Nephron progenitor cell (in vitro differentiated cells): Measurements from ENCODE around the gene HSD17B13.
"Not testable (repeated sequence)": the region's sequence is repeated elsewhere in the genome, so short reads cannot be mapped to it uniquely, and the experiment has no call there.

Experiments used
- DNase-seq: peaks from one replicate; pipeline ENCODE4 v3.0.0; 2021
- H3K27ac Mint-ChIP-seq: 2 replicates; pipeline ENCODE4 v1.8.0; 2021; ENCODE audit warnings: mild to moderate bottlenecking, moderate library complexity, mixed read lengths
- H3K27me3 Mint-ChIP-seq: 2 replicates; pipeline ENCODE4 v1.8.0; 2021; ENCODE audit warnings: mild to moderate bottlenecking, low read depth, mixed read lengths; ENCODE audit not compliant: poor library complexity
- H3K36me3 Mint-ChIP-seq: 2 replicates; pipeline ENCODE4 v1.8.0; 2021; ENCODE audit warnings: low read depth, mixed read lengths
- H3K4me1 Mint-ChIP-seq: 2 replicates; pipeline ENCODE4 v1.8.0; 2021; ENCODE audit warnings: mixed read lengths
- H3K4me3 Mint-ChIP-seq: 2 replicates; pipeline ENCODE4 v1.8.0; 2021; ENCODE audit warnings: mild to moderate bottlenecking, moderate library complexity, mixed read lengths
- H3K9me3 Mint-ChIP-seq: 2 replicates; pipeline ENCODE4 v1.8.0; 2021; ENCODE audit warnings: mild to moderate bottlenecking, moderate library complexity, mixed read lengths
- CTCF ChIP-seq: fragments of 200-600 bp; sonication (generic); IDR thresholded peaks from 2 replicates; pipeline ENCODE4 v1.5.0; 2021; ENCODE audit warnings: antibody characterized with exemption

HSD17B13 gene

GRCh38 chr4:87345139-87345538, 22.5 kb upstream of the HSD17B13 start:
- H3K36me3 Mint-ChIP-seq: peaks cover 61% of the 10 kb centered on the region
- no peak overlapping the region for H3K27ac Mint-ChIP-seq
- no peaks in the 10 kb centered on the region for H3K27me3 Mint-ChIP-seq
- no peaks in the 10 kb centered on the region for H3K4me1 Mint-ChIP-seq
- TF ChIP-seq CTCF: no peak
- no peak for DNase-seq
- no peak overlapping the region for H3K4me3 Mint-ChIP-seq
- H3K9me3 Mint-ChIP-seq: peaks cover 27% of the 10 kb centered on the region

- Mint-ChIP-seq H3K4me3 (no peak overlapping the region), H3K4me1 (no peaks in the 10 kb centered on the region), H3K27ac (no peak overlapping the region), H3K9me3 (peaks cover 27% of the 10 kb centered on the region), H3K36me3 (peaks cover 81% of the 10 kb centered on the region), H3K27me3 (no peaks in the 10 kb centered on the region)
- no peak for TF ChIP-seq CTCF
- DNase-seq: no peak
Observed at GRCh38 chr4:87342872-87343271, 20.2 kb upstream of the HSD17B13 start.

GRCh38 chr4:87341954-87342635, 19.4 kb upstream of the HSD17B13 start:
- not testable (repeated sequence) for H3K27ac Mint-ChIP-seq, DNase-seq, H3K4me1 Mint-ChIP-seq, H3K27me3 Mint-ChIP-seq, H3K4me3 Mint-ChIP-seq
- Mint-ChIP-seq H3K36me3 (peaks cover 87% of the 10 kb centered on the region), H3K9me3 (peaks cover 27% of the 10 kb centered on the region)

- no peak for DNase-seq
- TF ChIP-seq CTCF: no peak
- no peak overlapping the region for H3K4me3 Mint-ChIP-seq
- no peaks in the 10 kb centered on the region for H3K27me3 Mint-ChIP-seq
- peaks cover 10% of the 10 kb centered on the region for H3K9me3 Mint-ChIP-seq
- H3K27ac Mint-ChIP-seq: no peak overlapping the region
- peaks cover 86% of the 10 kb centered on the region for H3K36me3 Mint-ChIP-seq
- H3K4me1 Mint-ChIP-seq: no peaks in the 10 kb centered on the region
Observed at GRCh38 chr4:87339440-87339839, 16.8 kb upstream of the HSD17B13 start.

GRCh38 chr4:87337361-87337760, 14.7 kb upstream of the HSD17B13 start:
- H3K36me3 Mint-ChIP-seq: peaks cover 85% of the 10 kb centered on the region

GRCh38 chr4:87333267-87333666, 10.6 kb upstream of the HSD17B13 start:
- no peak for TF ChIP-seq CTCF
- Mint-ChIP-seq H3K4me3 (no peak overlapping the region), H3K4me1 (no peaks in the 10 kb centered on the region), H3K27me3 (peaks cover 3% of the 10 kb centered on the region), H3K36me3 (peaks cover 73% of the 10 kb centered on the region), H3K9me3 (peaks cover 52% of the 10 kb centered on the region), H3K27ac (no peak overlapping the region)
- no peak for DNase-seq

More at GRCh38 chr4:87337361-87337760, 14.7 kb upstream of the HSD17B13 start:
- TF ChIP-seq CTCF: no peak
- no peaks in the 10 kb centered on the region for H3K4me1 Mint-ChIP-seq
- no peak overlapping the region for H3K4me3 Mint-ChIP-seq
- no peak overlapping the region for H3K27ac Mint-ChIP-seq
- no peak for DNase-seq
- no peaks in the 10 kb centered on the region for H3K27me3 Mint-ChIP-seq
- peaks cover 22% of the 10 kb centered on the region for H3K9me3 Mint-ChIP-seq
